NCI-H1930 (cell line): ENCODE measurements around the gene CDKN3.
"Not testable (repeated sequence)": the region's sequence is repeated elsewhere in the genome, so short reads cannot be mapped to it uniquely, and the experiment has no call there.

Experiments
- DNase-seq, 2 experiments: peaks; one replicate each; lab custom pipeline; 2025; lab: John Stamatoyannopoulos, UW

The CDKN3 gene

DNA sequence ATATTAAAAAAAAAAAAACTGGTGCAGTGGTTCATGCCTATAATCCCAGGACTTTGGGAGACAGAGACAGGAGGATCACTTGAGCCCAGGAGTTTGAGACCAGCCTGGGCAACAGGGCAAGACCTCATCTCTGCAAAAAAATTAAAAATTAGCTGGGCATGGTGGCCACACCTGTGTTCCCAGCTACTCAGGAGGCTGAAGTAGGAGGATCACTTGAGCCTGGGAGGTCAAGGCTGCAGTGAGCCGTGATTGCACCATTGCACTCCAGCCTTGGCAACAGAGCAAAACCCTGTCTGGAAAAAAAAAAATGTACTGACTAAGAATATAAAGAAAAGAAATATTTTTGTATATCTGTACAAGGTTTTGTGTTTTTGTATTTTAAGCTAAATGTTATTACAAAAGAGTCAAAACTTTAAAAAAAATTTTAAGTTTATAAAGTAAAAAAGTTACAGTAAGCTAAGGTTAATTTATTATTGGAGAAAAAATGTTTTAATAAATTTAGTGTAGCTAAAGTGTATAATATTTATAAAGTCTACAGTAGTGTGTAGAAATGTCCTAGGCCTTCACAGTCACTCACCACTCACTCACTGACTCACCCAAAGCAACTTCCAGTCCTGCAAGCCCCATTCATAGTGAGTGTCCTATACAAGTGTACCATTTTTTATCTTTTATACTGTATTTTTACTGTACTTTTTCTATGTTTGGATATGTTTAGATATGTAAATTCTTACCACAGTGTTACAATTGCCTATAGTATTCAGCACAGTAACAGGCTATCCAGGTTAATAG, 60.2 kb downstream of the CDKN3 start:
- not testable (repeated sequence) for DNase-seq

DNA sequence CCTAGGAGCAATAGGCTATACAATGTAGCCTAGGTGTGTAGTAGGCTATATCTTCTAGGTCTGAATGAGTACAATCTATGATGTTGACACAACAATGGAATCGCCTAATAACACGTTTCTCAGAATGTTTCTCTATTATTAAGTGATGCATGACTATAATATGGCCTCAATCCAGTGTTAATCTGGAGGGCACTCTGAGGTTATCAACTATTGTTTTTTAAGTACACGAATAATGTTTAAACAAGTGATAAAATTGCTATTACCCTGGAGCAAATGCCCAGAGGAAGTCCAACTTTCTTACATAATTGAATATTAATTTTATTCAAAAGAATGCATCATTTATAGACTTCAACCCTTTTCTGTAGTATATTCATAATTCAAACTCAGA, 60.8 kb downstream of the CDKN3 start:
- DNase-seq: no peak

DNA sequence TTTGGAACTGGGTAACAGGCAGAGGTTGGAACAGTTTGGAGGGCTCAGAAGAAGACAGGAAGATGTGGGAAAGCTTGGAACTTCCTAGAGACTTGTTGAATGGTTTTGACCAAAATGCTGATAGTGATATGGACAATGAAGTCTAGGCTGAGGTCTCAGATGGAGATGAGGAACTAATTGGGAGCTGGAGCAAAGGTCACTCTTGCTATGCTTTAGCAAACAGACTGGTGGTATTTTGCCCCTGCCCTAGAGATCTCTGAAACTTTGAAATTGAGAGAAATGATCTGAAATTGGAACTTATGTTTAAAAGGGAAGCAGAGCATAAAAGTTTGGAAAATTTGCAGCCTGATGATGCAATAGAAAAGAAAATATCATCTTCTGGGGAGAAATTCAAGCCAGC, 61.7 kb downstream of the CDKN3 start:
- DNase-seq: not testable (repeated sequence)

DNA sequence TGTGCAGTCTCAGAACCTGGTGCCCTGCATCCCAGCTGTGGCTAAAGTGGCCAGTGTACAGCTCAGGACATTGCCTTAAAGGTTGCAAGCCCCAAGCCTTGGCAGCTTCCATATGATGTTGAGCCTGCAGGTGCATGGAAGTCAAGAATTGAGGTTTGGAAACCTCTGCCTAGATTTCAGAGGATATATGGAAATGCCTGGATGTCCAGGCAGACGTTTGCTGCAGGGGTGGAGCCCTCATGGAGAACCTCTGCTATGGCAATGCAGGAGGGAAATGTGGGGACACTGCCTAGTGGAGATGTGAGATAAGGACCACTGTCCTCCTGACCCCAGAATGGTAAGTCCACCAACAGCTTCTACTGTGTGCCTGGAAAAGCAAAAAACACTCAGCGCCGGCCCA, 62.3 kb downstream of the CDKN3 start:
- no peak for DNase-seq

DNA sequence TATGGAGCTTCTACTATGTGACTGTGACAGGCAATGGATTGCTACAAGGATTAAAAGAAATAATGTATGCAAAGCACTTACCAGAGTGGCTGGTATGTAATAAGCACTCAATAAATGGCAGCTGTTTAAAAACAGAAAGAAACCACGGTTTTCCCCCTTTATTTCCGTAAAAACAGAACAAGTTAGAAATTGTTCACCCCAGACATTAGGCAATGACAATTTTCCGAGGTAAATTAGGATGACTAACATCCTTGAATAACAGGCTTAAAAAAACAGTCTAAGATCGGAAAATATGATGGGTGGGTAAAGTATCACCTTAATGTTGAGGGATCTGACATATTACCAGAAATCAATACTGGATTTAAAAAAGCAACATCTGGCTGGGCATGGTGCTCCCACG, 65.2 kb downstream of the CDKN3 start:
- DNase-seq: no peak

DNA sequence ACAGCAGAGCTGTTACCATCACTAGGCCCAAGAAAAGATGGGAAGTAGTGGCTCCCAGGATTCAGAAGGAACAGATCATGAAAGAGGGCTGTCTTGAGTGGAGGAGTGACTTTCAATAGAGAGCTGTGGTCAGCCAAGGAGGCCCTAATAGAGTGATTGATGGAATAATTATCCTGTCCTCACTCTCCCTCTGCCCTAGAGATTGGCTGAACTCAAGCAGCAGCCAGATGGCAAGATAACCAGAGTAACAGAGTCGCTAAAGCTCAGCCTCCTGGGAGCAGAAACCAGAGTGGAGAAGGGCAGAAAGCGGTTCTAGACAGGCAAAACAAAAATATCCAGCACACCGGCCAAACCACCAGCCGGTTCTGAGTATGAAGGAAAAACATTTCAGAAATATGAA, 68.8 kb downstream of the CDKN3 start:
- no peak for DNase-seq

DNA sequence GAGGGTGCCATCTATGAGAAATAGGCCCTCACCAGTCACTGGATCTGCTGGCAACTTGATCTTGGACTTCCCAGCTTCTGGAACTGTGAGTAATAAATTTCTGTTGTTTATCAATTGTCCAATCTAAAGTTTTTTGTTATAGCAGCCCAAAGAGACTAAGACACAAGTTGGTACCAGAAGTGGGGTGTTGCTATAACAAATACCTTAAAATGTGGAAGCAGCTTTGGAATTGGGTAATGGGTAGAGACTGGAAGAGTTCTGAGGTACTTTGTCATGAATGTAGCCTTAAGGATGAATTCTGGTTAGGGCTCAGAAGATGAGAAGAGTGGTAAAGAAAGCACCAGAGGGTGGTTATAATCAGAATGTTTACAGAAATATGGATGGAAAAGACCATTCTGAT, 70.5 kb downstream of the CDKN3 start:
- DNase-seq: no peak
